Right cardiac atrium (tissue), 5 donors: Measurements from ENCODE around the gene NANOS2. TPM values are rescaled to one million over a fixed set of nuclear protein-coding genes. Genes with fewer than 3 reads are reported as not detected.
A peak's percentile ranks its signal among the peaks of the same experiment; 100 is the strongest.

Experiments used
- ATAC-seq, 2 donors: fragments of 200-7000 bp; cut with Tn5 transposase; one replicate each; pipeline versions ENCODE4 v1.8.0 to v1.9.1; 2020; ENCODE audit warnings: moderate library complexity in 2 of 2, mild to moderate bottlenecking in 1 of 2
- DNase-seq, 3 donors: peaks; one replicate each; pipeline ENCODE4 v3.0.0-alpha.2; 2020
- H3K27ac ChIP-seq: one replicate; pipeline ENCODE4 v1.5.1; 2013; ENCODE audit warnings: mild to moderate bottlenecking, low read length, control low read depth, moderate library complexity
- H3K27me3 ChIP-seq: one replicate; pipeline ENCODE4 v1.6.1; 2013; ENCODE audit not compliant: control insufficient read depth, insufficient read depth
- H3K4me1 ChIP-seq: one replicate; pipeline ENCODE4 v1.6.1; 2013; ENCODE audit warnings: low read length; ENCODE audit not compliant: control insufficient read depth, insufficient read depth
- H3K4me3 ChIP-seq: one replicate; pipeline ENCODE4 v1.5.1; 2013; ENCODE audit warnings: low read length, control low read depth
- H3K9me3 ChIP-seq: one replicate; pipeline ENCODE4 v1.6.1; 2013; ENCODE audit warnings: low read length; ENCODE audit not compliant: control insufficient read depth
- WGBS: extraction: QIAGEN DNeasy Blood & Tissue Kit; methylation state at CpG from one replicate; pipeline ENCODE4 v1.1.7; 2013; 5-methylcytosine and 5-hydroxymethylcytosine counted together
- intact Hi-C, 4 donors: fragments of 100-400 bp; cut with DNase I; formaldehyde crosslinking; loops; one replicate each; pipeline versions ENCODE4 v1.11.0 to v1.14.0; 2022 to 2023
- polyA plus RNA-seq: library from polyadenylated mRNA; stranded (reverse); fragments of 200-250 nt; gene quantifications from one replicate; pipeline ENCODE4 v1.2.3, GENCODE V29; 2013
- total RNA-seq, 4 donors: library from RNA; stranded (reverse); fragmentation: NEBNext Ultra II Directional; extraction: Animal tissue kit (Norgen Biotek cat#: 25700); gene quantifications; one replicate each; pipeline ENCODE4 v1.2.1, GENCODE V29; 2021
- donor health status: healthy with polysubstance abuse.
- donor health status: DM: no; HTN: yes; CAD: no.
- donor health status: DM: no; HTN: no; CAD: no.
- donor health status: DM: no; HTN: yes; CAD: no; lungs with severe emphysema.
- donor health status: DM: yes; HTN: yes; CAD: no.

The NANOS2 gene
- total and polyA plus RNA-seq, 5 donors, result not detected

GRCh38 chr19:45927565-45928261 lies 13.1 kb upstream of the NANOS2 start:
- Histone ChIP-seq H3K27me3 (no peaks in the 10 kb centered on the region), H3K9me3 (no peaks in the 10 kb centered on the region), H3K4me1 (no peaks in the 10 kb centered on the region), H3K27ac (no peak overlapping the region), H3K4me3 (no peak overlapping the region)
- ATAC-seq (peak; percentile 89 to 92), DNase-seq (peak; percentile 91 to 96 (median 92))
- WGBS, result 8% methylated on average over 33 of the region's 33 CpGs
- intact Hi-C loops, result no loop called here

- DNase-seq (no peak), ATAC-seq (no peak)
- no peak overlapping the region for H3K27ac ChIP-seq
- WGBS, result 69% methylated on average over 6 of the region's 6 CpGs
- no peaks in the 10 kb centered on the region for H3K9me3 ChIP-seq
- no peaks in the 10 kb centered on the region for H3K4me1 ChIP-seq
- no peaks in the 10 kb centered on the region for H3K27me3 ChIP-seq
- intact Hi-C loops, result no loop called here
- H3K4me3 ChIP-seq, result no peak overlapping the region
These were observed 10.4 kb upstream of the NANOS2 start for GRCh38 chr19:45924891-45925447.

GRCh38 chr19:45922281-45922680 lies 7.7 kb upstream of the NANOS2 start:
- 60% methylated on average over 9 of the region's 9 CpGs for WGBS
- no peak for ATAC-seq
- Histone ChIP-seq H3K4me1 (no peaks in the 10 kb centered on the region), H3K27me3 (no peaks in the 10 kb centered on the region), H3K9me3 (no peaks in the 10 kb centered on the region), H3K27ac (no peak overlapping the region), H3K4me3 (no peak overlapping the region)
- DNase-seq, result no peak
- intact Hi-C loops, result no loop called here

- no peak for DNase-seq
- Histone ChIP-seq H3K4me1 (no peaks in the 10 kb centered on the region), H3K4me3 (no peak overlapping the region), H3K27ac (no peak overlapping the region), H3K27me3 (no peaks in the 10 kb centered on the region), H3K9me3 (no peaks in the 10 kb centered on the region)
- ATAC-seq, result no peak
- 65% methylated on average over 8 of the region's 8 CpGs for WGBS
- intact Hi-C loops, result no loop called here
These were observed 5.9 kb upstream of the NANOS2 start for GRCh38 chr19:45920458-45920857.

- DNase-seq, result no peak
- 47% methylated on average over 7 of the region's 7 CpGs for WGBS
These were observed 5.1 kb upstream of the NANOS2 start for GRCh38 chr19:45919678-45920077.

DNA sequence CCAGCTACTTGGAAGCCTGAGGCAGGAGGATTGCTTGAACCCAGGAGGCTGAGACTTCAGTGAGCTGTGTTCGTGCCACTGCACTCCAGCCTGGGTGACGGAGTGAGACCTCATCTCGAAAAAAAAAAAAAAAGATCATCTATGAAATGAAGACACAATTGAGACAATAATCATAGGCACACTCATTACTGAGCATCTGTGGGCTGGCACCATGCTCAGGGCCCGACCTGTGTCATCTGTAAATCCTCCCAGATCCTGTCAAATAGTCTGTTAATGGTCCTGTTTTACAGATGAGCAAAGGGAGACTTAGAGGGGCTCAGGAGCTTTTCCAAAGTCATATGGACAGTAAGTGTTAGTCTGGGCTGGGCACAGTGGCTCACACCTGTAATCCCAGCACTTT lies 4.1 kb upstream of the NANOS2 start:
- H3K4me1 ChIP-seq, result no peaks in the 10 kb centered on the region
- ATAC-seq (no peak), DNase-seq (no peak)
- H3K9me3 ChIP-seq, result no peaks in the 10 kb centered on the region
- intact Hi-C loops, result no loop called here
- no peak overlapping the region for H3K27ac ChIP-seq
- H3K4me3 ChIP-seq, result no peak overlapping the region
- no peaks in the 10 kb centered on the region for H3K27me3 ChIP-seq
- 67% methylated on average over 4 of the region's 4 CpGs for WGBS

More at GRCh38 chr19:45919678-45920077, 5.1 kb upstream of the NANOS2 start:
- Histone ChIP-seq H3K9me3 (no peaks in the 10 kb centered on the region), H3K4me1 (no peaks in the 10 kb centered on the region), H3K27ac (no peak overlapping the region), H3K4me3 (no peak overlapping the region), H3K27me3 (no peaks in the 10 kb centered on the region)
- ATAC-seq, result no peak
- intact Hi-C loops, result no loop called here

DNA sequence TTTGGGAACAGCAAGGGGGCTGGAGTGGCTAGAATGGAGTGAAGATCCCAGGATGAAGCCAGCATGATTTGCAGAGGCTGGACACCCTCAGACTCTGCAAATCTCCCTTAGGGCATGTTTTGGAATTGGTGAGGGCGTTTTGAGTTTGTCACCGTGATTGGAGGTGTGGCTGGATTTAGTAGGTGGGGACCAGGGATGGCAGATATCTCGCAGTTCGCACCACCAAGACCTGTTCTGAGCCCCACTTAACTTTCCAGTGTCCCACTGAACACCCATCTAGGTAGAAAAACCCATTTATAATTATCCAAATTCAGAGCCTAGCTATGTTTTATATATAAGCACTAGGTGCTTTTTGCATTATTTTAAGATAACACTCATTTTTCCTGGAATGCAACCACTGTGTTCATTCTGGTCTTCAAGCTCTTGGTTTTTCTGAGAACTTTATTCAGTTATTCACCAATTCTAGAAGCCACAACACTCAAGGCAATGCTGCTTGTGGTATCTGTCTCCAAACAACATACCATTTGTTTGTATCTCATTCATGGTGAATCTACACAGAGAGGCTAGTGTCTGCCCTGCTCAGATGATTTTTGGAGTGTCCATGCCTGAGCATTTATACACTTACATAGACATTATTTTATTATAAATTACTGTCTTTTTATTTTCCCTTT lies 3.0 kb upstream of the NANOS2 start:
- WGBS, result 56% methylated on average over 4 of the region's 4 CpGs
- Histone ChIP-seq H3K9me3 (no peaks in the 10 kb centered on the region), H3K27me3 (no peaks in the 10 kb centered on the region), H3K4me1 (no peaks in the 10 kb centered on the region), H3K27ac (no peak overlapping the region), H3K4me3 (no peak overlapping the region)
- no peak for ATAC-seq
- intact Hi-C loops, result no loop called here
- DNase-seq, result no peak

- Histone ChIP-seq H3K4me1 (no peaks in the 10 kb centered on the region), H3K27me3 (no peaks in the 10 kb centered on the region), H3K27ac (no peak overlapping the region), H3K4me3 (no peak overlapping the region), H3K9me3 (no peaks in the 10 kb centered on the region)
- intact Hi-C loops, result no loop called here
- WGBS, result 56% methylated on average over 8 of the region's 8 CpGs
- DNase-seq (no peak), ATAC-seq (no peak)
These were observed 3.3 kb downstream of the NANOS2 start for GRCh38 chr19:45911291-45911690.

DNA sequence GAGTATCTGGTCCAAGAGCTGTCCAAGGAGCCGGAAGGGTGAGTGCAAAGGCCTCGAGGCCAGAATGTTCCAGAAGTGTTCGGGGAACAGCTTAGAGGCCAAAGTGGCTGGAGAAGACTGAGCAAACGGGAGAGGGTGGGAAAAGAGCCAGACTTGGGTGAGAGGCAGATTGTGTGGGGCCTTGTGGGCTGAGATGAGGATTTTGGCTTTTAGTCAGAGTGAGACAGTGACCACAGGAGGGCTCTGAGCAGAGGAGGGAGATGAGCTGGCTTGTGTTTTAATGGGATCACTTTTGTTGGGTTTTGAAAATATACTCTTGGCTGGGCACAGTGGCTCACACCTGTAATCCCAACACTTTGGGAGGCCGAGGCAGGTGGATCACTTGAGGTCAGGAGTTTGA lies 5.6 kb downstream of the NANOS2 start:
- Histone ChIP-seq H3K27ac (no peak overlapping the region), H3K4me1 (no peaks in the 10 kb centered on the region), H3K27me3 (no peaks in the 10 kb centered on the region), H3K9me3 (no peaks in the 10 kb centered on the region), H3K4me3 (no peak overlapping the region)
- peak in 1 of 3 donors; percentile 16 for DNase-seq
- intact Hi-C loops, result loop anchor here in 1 of 4 donors (10.0 kb wide), 1 partner anchor 86 kb away; the partner anchor contains the start of gene CCDC61
- WGBS, result 72% methylated on average over 5 of the region's 5 CpGs
- ATAC-seq, result no peak

- 92% methylated on average over 3 of the region's 3 CpGs for WGBS
- no peaks in the 10 kb centered on the region for H3K4me1 ChIP-seq
- H3K27me3 ChIP-seq, result no peaks in the 10 kb centered on the region
- H3K9me3 ChIP-seq, result no peaks in the 10 kb centered on the region
- DNase-seq, result peak in 2 of 3 donors; percentile 8 to 40
- intact Hi-C loops, result loop anchor here in 1 of 4 donors (10.0 kb wide), 1 partner anchor 89 kb away; the partner anchor contains the start of gene CCDC61
- no peak for ATAC-seq
- no peak overlapping the region for H3K4me3 ChIP-seq
- H3K27ac ChIP-seq, result no peak overlapping the region
These were observed 8.4 kb downstream of the NANOS2 start for GRCh38 chr19:45906221-45906620.

- intact Hi-C loops, result loop anchor here in 1 of 4 donors (10.0 kb wide), 1 partner anchor 90 kb away; the partner anchor contains the start of gene CCDC61
- H3K9me3 ChIP-seq, result no peaks in the 10 kb centered on the region
- peak in 2 of 3 donors; percentile 10 to 14 for DNase-seq
- no peak for ATAC-seq
- no peaks in the 10 kb centered on the region for H3K27me3 ChIP-seq
- WGBS, result 77% methylated on average over 10 of the region's 10 CpGs
- peaks cover 4% of the 10 kb centered on the region for H3K4me1 ChIP-seq
- no peak overlapping the region for H3K4me3 ChIP-seq
- no peak overlapping the region for H3K27ac ChIP-seq
These were observed 9.6 kb downstream of the NANOS2 start for GRCh38 chr19:45905011-45905410.
